ENCODE measurements around the gene PTGER3. TPM values are rescaled to one million over a fixed set of nuclear protein-coding genes. Genes with fewer than 3 reads are reported as not detected.
A peak's percentile ranks its signal among the peaks of the same experiment; 100 is the strongest.

Gene PTGER3
- total and polyA plus RNA-seq, 2 of the 4 experiments (the other 2 are of a cell fraction): not detected

DNA sequence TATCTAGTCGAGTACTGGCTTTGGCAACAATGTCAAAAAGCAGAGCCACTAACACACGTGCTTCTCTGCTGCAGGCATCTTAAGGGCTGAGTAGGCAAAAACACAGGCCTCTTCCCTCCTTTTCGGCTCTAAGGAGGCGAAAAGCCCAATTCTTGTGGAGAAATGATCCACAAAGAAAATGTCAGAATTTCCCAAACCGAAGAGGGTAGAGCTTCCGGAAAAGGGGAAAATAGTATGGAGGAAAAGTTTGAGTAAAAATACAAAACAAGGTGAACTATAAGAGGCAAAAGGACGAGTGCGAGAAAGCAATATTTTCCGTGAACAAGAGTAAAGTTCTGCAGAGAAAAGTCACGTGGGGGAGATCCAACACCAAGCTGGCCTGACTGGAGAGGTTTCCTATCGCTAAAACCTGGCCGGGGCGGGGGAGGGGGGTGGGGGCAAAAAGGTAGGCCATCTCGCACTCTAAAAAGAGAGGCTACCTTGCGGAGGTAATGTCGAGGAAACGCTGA, 32.7 kb upstream of the PTGER3 start:
- ChIA-PET CTCF (interaction anchor here (0.6 to 1.5 kb wide), 4 partner anchors 9 to 543 kb away, joined by 3 to 4 read pairs (median 4); no protein-coding TSS in a partner anchor), POLR2A (ENCODE audit: unreplicated experiment) (no interaction called here)
- peak; percentile 8 for ATAC-seq (ENCODE audit: low read depth)
- no peaks in the 10 kb centered on the region for H3K9me3 ChIP-seq (ENCODE audit: control insufficient read depth, insufficient read depth, low read length)
- H2AK9ac ChIP-seq (replicated peaks; ENCODE audit: low read depth, low read length, poor library complexity): peak overlapping the region; percentile 57
- peaks cover 10% of the 10 kb centered on the region for H3K36me3 ChIP-seq (ENCODE audit: control insufficient read depth, insufficient read depth, low read length)
- peak overlapping the region; percentile 96 for H3K14ac ChIP-seq (replicated peaks; ENCODE audit: low read depth, low read length)
- H4K5ac ChIP-seq (ENCODE audit: low read depth, low read length): peak overlapping the region; percentile 84
- in situ Hi-C loops (cut with MboI; ENCODE audit: low sequenced_read_pairs) (loop anchor here (25.0 kb wide), 2 partner anchors 957 to 1182 kb away; no protein-coding TSS in a partner anchor), dilution Hi-C loops (cut with HindIII; ENCODE audit: low sequenced_read_pairs, unreplicated experiment) (no loop called here), intact Hi-C loops (cut with micrococcal nuclease) (no loop called here)
- H3K27ac ChIP-seq (ENCODE audit: insufficient read depth, low read length): peak overlapping the region; percentile 84
- 0% methylated on average over 1 of the region's 17 CpGs; no CpG with 5 or more reads in 1 of the 2 experiments for WGBS, 2 experiments (ENCODE audit: extremely low coverage in 2 of 2, insufficient read length in 1 of 2)
- peak overlapping the region; percentile 39 for H3K4me2 ChIP-seq (ENCODE audit: low read depth, low read length)
- peak overlapping the region; percentile 91 for H3K4ac ChIP-seq (ENCODE audit: low read depth, low read length)
- peaks cover 2% of the 10 kb centered on the region for H3K4me1 ChIP-seq (ENCODE audit: control insufficient read depth, insufficient read depth, low read length)
- H3K9ac ChIP-seq (ENCODE audit: low read depth, low read length): peak overlapping the region; percentile 98
- peaks cover 6 to 12% of the 10 kb centered on the region in 2 experiments; a peak in 3 of 4 replicates for H3K79me1 ChIP-seq (ENCODE audit: low read depth in 1 of 2, low read length in 2 of 2)
- peak overlapping the region; percentile 4; the same call in 1 of the 2 replicates for H2BK120ac ChIP-seq (ENCODE audit: low read depth, low read length)
- peaks cover 2% of the 10 kb centered on the region; the same call in 1 of the 2 replicates for H3K9me1 ChIP-seq (ENCODE audit: insufficient read depth, low read length)
- peak overlapping the region; percentile 76; the same call in 1 of the 3 replicates for H2BK15ac ChIP-seq (ENCODE audit: low read depth, low read length)
- TF ChIP-seq, protein P1, sequence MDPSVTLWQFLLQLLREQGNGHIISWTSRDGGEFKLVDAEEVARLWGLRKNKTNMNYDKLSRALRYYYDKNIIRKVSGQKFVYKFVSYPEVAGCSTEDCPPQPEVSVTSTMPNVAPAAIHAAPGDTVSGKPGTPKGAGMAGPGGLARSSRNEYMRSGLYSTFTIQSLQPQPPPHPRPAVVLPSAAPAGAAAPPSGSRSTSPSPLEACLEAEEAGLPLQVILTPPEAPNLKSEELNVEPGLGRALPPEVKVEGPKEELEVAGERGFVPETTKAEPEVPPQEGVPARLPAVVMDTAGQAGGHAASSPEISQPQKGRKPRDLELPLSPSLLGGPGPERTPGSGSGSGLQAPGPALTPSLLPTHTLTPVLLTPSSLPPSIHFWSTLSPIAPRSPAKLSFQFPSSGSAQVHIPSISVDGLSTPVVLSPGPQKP (IDR thresholded peaks at IDR 0.05; ENCODE audit: borderline replicate concordance, low read depth, low read length): no peak
- TF ChIP-seq, protein P2, sequence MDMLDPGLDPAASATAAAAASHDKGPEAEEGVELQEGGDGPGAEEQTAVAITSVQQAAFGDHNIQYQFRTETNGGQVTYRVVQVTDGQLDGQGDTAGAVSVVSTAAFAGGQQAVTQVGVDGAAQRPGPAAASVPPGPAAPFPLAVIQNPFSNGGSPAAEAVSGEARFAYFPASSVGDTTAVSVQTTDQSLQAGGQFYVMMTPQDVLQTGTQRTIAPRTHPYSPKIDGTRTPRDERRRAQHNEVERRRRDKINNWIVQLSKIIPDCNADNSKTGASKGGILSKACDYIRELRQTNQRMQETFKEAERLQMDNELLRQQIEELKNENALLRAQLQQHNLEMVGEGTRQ (IDR thresholded peaks at IDR 0.05; ENCODE audit: low read depth, low read length): peak; percentile 48
- TF ChIP-seq SMC3 (IDR thresholded peaks at IDR 0.05; ENCODE audit: low read depth, low read length): no peak
- no peak for TF ChIP-seq FOS (IDR thresholded peaks at IDR 0.05; ENCODE audit: low read depth, low read length)
- peak; percentile 95 for TF ChIP-seq MXI1 (IDR thresholded peaks at IDR 0.05; ENCODE audit: borderline replicate concordance, low read depth, low read length)
- no peak for TF ChIP-seq MAZ (IDR thresholded peaks at IDR 0.05; ENCODE audit: borderline replicate concordance, low read depth, low read length)
- no peak for TF ChIP-seq RAD21 (IDR thresholded peaks at IDR 0.05; ENCODE audit: low read length)
- TF ChIP-seq MAFK (IDR thresholded peaks at IDR 0.05; ENCODE audit: low read depth, low read length): peak; percentile 66
- TF ChIP-seq, protein P3, sequence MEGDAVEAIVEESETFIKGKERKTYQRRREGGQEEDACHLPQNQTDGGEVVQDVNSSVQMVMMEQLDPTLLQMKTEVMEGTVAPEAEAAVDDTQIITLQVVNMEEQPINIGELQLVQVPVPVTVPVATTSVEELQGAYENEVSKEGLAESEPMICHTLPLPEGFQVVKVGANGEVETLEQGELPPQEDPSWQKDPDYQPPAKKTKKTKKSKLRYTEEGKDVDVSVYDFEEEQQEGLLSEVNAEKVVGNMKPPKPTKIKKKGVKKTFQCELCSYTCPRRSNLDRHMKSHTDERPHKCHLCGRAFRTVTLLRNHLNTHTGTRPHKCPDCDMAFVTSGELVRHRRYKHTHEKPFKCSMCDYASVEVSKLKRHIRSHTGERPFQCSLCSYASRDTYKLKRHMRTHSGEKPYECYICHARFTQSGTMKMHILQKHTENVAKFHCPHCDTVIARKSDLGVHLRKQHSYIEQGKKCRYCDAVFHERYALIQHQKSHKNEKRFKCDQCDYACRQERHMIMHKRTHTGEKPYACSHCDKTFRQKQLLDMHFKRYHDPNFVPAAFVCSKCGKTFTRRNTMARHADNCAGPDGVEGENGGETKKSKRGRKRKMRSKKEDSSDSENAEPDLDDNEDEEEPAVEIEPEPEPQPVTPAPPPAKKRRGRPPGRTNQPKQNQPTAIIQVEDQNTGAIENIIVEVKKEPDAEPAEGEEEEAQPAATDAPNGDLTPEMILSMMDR (conservative IDR thresholded peaks at IDR 0.05; ENCODE audit: low read depth, low read length): no peak
- peak overlapping the region; percentile 100 for H3K56ac ChIP-seq (ENCODE audit: extremely low read depth, insufficient read depth, low read length)
- H3K4me3 ChIP-seq (ENCODE audit: insufficient read depth, low read depth, low read length): peak overlapping the region; percentile 81
- peak overlapping the region; percentile 90 for H2AFZ ChIP-seq (replicated peaks; ENCODE audit: low read length, poor library complexity)
- H2BK20ac ChIP-seq (ENCODE audit: low read depth, low read length): no peak overlapping the region
- peak; percentile 7 for DNase-seq
- BruUV-seq (replicated peaks): TSS peak; percentile 70
- H3K18ac ChIP-seq (ENCODE audit: low read depth, low read length): peak overlapping the region; percentile 75
- peak overlapping the region; percentile 95 for H4K91ac ChIP-seq (ENCODE audit: insufficient read depth, low read depth, low read length)
- peak overlapping the region; percentile 52; the same call in 1 of the 2 replicates for H2AK5ac ChIP-seq (ENCODE audit: low read depth, low read length)
- H2BK5ac ChIP-seq (ENCODE audit: low read depth, low read length, poor library complexity, severe bottlenecking): peak overlapping the region; percentile 97
- H4K8ac ChIP-seq (ENCODE audit: low read depth in 2 of 2, low read length in 2 of 2): peak overlapping the region; percentile 49 to 100; a peak in 3 of 4 replicates
- peak overlapping the region; percentile 81 for H3K23ac ChIP-seq (ENCODE audit: low read depth, low read length)
- H3K27me3 ChIP-seq (ENCODE audit: control insufficient read depth, insufficient read depth, low read length): no peaks in the 10 kb centered on the region
- peaks cover 19% of the 10 kb centered on the region; the same call in 1 of the 2 replicates for H4K20me1 ChIP-seq (ENCODE audit: insufficient read depth, low read length)
